Tibial artery (tissue), 4 donors: ENCODE data around the gene PRAC1.

Experiments
- DNase-seq, 2 donors: peaks; one replicate each; pipeline ENCODE4 v3.0.0-alpha.2; 2019
- H3K27ac ChIP-seq, 2 donors: fragments of 200-600 bp; sonication (generic) in 1 of 2; 1 replicate in 1 of 2; 2 replicates in 1 of 2; pipeline ENCODE4 v1.5.1; 2018 to 2019; ENCODE audit warnings: mild to moderate bottlenecking in 1 of 2
- H3K27me3 ChIP-seq, 2 donors: fragments of 200-600 bp; sonication (generic) in 1 of 2; one replicate each; pipeline versions ENCODE4 v1.5.1 to v1.6.0; 2016 to 2019
- H3K36me3 ChIP-seq, 3 donors: fragments of 200-600 bp; sonication (generic) in 2 of 3; one replicate each; pipeline ENCODE4 v1.5.1; 2016 to 2019; ENCODE audit warnings: mild to moderate bottlenecking in 2 of 3
- H3K4me1 ChIP-seq, 4 donors: fragments of 200-600 bp; sonication (generic) in 2 of 4; 1 replicate in 3 of 4; 2 replicates in 1 of 4; pipeline ENCODE4 v1.5.1; 2016 to 2019
- H3K4me3 ChIP-seq, 2 donors: fragments of 200-600 bp; sonication (generic) in 1 of 2; 1 replicate in 1 of 2; 2 replicates in 1 of 2; pipeline ENCODE4 v1.5.1; 2018 to 2019; ENCODE audit warnings: mild to moderate bottlenecking in 2 of 2
- H3K9me3 ChIP-seq, 3 donors: fragments of 200-600 bp; sonication (generic) in 1 of 3; one replicate each; pipeline ENCODE4 v1.5.1; 2016 to 2019
- intact Hi-C: fragments of 100-400 bp; cut with DNase I; formaldehyde crosslinking; loops from one replicate; pipeline ENCODE4 v1.15.0; 2023; ENCODE audit warnings: low total_unique reads
- TF ChIP-seq, protein P1 (sequence below), 2 experiments: fragments of 200-600 bp in 1 of 2; fragments of 450-650 bp in 1 of 2; IDR thresholded peaks; one replicate each; pipeline ENCODE4 v1.5.1; 2017 to 2019; ENCODE audit warnings: antibody characterized with exemption in 2 of 2, mild to moderate bottlenecking in 1 of 2, moderate library complexity in 1 of 2

PRAC1 gene

DNA sequence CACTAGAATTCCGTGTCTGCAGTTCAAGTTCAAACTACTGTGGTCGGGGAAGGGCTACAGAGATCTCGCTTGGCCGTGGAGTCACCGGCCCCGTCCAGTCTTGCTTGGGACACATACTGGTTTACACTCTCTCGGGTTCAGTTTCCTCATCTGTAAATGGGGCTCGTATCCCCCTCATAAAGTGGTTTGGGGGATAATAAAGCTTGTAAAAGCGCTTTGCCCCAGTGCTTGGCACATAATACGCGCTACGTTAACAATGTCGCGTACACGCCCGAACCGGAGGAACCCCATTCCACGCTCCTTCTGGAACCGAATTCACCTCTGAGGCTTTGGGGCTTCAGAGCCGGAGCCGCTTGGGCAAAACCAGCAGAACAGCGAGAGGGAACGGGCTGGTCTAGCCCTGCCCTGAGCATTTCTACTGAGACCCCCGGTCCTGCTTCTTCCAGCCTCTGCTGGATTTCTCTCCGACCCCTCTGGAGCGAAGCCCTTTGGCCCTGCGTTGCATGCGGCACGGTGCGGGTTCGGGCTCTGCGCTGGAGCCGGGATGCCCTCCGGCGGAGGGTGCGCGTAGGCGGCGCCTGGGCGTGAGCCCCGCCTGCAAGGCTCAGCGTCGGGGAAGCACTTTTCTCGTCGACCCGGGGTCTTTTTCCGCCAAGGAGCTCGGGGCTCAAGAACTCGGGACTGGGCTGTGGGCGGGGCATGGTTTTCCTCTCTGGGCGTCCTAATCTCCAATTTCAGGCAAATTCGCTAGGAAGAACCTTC lies 32.4 kb upstream of the PRAC1 start:
- no peak for DNase-seq
- no peak overlapping the region for H3K27ac ChIP-seq
- H3K4me1 ChIP-seq: peaks cover 0 to 19% (median 10%) of the 10 kb centered on the region in 4 donors
- H3K36me3 ChIP-seq: no peaks in the 10 kb centered on the region
- no peaks in the 10 kb centered on the region for H3K9me3 ChIP-seq
- peaks cover 10 to 99% of the 10 kb centered on the region in 2 donors for H3K27me3 ChIP-seq
- TF ChIP-seq, protein P1, sequence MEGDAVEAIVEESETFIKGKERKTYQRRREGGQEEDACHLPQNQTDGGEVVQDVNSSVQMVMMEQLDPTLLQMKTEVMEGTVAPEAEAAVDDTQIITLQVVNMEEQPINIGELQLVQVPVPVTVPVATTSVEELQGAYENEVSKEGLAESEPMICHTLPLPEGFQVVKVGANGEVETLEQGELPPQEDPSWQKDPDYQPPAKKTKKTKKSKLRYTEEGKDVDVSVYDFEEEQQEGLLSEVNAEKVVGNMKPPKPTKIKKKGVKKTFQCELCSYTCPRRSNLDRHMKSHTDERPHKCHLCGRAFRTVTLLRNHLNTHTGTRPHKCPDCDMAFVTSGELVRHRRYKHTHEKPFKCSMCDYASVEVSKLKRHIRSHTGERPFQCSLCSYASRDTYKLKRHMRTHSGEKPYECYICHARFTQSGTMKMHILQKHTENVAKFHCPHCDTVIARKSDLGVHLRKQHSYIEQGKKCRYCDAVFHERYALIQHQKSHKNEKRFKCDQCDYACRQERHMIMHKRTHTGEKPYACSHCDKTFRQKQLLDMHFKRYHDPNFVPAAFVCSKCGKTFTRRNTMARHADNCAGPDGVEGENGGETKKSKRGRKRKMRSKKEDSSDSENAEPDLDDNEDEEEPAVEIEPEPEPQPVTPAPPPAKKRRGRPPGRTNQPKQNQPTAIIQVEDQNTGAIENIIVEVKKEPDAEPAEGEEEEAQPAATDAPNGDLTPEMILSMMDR (IDR thresholded peaks at IDR 0.05): no peak
- intact Hi-C loops: no loop called here
- no peak overlapping the region for H3K4me3 ChIP-seq

DNA sequence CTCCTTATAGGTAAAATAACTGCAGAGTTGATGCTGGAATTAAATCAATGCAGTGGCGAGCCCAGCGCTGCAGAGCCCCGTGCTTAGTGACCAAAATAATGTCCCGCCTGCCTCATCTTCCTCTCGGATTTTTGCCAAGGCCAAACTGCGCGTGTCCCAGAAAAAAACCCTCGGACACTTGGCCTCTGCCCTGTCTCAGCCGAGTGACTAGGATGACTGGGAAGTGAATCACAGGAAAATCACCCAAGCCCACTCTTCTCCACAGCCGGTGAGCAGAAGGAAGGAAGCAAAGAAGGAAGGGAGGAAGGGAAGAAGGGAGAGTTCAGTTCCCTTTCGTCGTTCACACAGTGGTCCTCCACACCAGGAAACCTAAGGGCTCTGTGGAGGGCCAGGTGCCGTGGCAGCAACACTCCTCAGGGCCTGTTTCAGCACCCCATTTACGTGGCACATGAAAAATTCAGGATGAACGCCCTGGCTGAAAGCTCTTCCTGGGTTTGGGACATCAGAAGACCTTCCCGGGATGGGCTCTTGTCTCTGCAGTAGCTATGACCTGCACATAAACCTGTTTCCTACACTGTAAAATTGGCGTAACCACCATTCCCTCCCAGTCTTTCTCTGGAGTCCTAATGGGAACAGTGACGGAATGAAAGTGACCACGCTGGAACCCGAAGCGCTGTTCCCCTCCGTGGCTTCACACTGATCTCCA lies 31.6 kb upstream of the PRAC1 start:
- no peak for DNase-seq
- Histone ChIP-seq H3K4me1 (peaks cover 0 to 19% (median 10%) of the 10 kb centered on the region in 4 donors), H3K36me3 (no peaks in the 10 kb centered on the region), H3K9me3 (no peaks in the 10 kb centered on the region), H3K27me3 (peaks cover 10 to 99% of the 10 kb centered on the region in 2 donors), H3K27ac (no peak overlapping the region), H3K4me3 (no peak overlapping the region)
- TF ChIP-seq, protein P1 (IDR thresholded peaks at IDR 0.05): no peak
- intact Hi-C loops: no loop called here

DNA sequence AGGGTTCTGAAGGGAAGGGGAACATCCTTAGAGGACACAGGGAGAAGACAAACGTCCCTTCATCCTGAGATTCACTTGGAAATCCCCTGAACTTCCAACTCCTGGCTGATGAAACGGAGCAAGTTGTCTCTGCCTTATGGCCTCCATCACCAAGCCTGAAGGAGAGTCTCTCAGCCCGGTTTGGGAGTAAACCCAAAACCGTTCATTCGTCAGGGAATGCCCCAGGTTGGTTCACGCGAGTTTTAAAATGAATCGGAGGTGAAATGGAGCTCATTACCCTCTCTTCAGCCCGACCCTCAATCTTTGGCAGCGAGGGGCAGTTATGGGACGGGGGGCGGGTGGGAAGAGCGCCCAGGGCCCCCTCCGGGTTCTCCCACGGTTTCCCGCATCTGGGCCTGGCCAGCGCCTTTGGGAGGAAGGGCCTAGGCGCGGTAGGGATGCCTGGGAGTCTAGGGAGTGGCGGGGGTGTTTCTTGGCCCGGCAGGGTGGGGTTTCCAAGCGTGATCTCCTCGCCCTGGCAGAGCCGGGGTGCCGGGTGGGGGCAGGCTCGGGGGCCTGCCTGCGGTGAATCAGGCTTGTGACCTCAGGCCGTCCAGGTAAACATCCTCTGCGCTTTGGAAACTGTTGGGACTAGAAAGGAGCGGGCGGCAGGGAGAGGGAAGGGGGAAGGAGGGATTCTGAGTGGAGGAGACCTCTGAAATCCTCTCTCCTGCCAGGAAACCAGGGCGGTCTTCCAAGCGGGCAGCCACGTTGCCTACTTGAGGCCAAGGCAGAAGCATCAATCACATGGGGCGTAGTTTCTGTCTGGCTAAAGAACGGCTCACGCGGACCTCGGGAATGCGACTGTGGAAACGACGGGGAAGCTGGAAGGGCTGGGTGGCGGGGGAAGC lies 30.3 kb upstream of the PRAC1 start:
- TF ChIP-seq, protein P1 (IDR thresholded peaks at IDR 0.05): no peak
- H3K27me3 ChIP-seq: peaks cover 10 to 100% of the 10 kb centered on the region in 2 donors
- no peak for DNase-seq

DNA sequence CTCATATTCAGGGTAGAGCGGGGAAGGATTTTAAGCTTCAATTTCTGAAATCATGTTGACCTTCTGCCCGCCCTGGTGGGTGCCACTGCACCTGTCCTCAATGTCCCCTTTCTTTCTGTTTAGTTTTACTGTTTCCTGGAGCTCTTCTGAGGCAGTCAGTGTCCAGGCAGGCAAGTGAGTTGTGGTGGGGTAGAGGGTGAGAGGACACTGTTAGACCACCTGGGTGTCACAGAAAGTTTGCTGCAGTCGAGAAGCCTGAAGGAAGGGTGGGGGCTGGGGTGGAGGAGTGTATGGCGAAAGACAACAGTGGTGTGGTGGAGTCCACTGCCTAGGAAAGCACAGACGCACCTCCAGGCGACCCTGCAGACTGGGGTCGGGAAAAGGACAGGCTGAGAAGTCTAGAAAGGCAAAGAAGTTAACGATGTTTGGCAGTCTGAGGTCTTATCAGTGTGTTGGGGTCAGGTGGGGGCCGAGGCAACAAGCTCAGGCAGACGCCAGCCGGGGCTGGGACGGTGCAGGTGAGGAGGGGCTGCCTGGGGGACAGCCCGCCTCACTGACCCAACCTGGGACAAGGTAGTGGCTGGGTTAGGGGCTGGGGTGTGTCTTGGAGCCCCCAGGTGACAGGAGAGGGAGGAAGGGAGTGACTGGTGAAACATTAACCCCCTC lies 29.5 kb upstream of the PRAC1 start:
- no peak overlapping the region for H3K4me3 ChIP-seq
- H3K27me3 ChIP-seq: peaks cover 10 to 100% of the 10 kb centered on the region in 2 donors
- no peak for DNase-seq
- TF ChIP-seq, protein P1 (IDR thresholded peaks at IDR 0.05): no peak
- H3K9me3 ChIP-seq: no peaks in the 10 kb centered on the region
- H3K27ac ChIP-seq: no peak overlapping the region
- intact Hi-C loops: no loop called here
- peaks cover 0 to 19% (median 10%) of the 10 kb centered on the region in 4 donors for H3K4me1 ChIP-seq
- H3K36me3 ChIP-seq: no peaks in the 10 kb centered on the region

More for the DNA sequence above, 30.3 kb upstream of the PRAC1 start:
- Histone ChIP-seq H3K9me3 (no peaks in the 10 kb centered on the region), H3K4me3 (no peak overlapping the region), H3K27ac (no peak overlapping the region), H3K4me1 (peaks cover 0 to 19% (median 10%) of the 10 kb centered on the region in 4 donors), H3K36me3 (no peaks in the 10 kb centered on the region)
- intact Hi-C loops: no loop called here

DNA sequence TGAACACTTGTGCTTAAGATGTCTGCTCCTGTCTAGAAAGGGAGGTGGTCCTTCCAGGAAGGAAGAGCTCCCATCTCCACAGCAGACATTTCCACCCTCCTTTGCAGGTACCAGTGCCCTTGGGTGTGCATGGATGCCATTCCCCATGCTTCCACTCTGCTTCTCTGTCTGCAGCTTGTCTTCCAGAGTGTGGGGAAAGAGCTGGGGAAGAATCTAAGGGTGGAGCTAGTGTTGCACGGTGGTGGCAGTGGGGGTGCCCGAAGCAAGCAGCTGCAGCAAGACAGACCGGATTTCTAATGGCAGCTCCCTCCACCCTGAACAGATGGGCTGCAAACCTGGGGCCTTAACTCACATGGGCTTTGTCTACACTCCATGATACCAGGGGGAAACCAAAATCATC lies 28.9 kb upstream of the PRAC1 start:
- Histone ChIP-seq H3K36me3 (no peaks in the 10 kb centered on the region), H3K4me3 (no peak overlapping the region), H3K27ac (no peak overlapping the region), H3K27me3 (peaks cover 10 to 100% of the 10 kb centered on the region in 2 donors), H3K9me3 (no peaks in the 10 kb centered on the region), H3K4me1 (peaks cover 0 to 19% (median 10%) of the 10 kb centered on the region in 4 donors)
- intact Hi-C loops: no loop called here
- DNase-seq: no peak
- TF ChIP-seq, protein P1 (IDR thresholded peaks at IDR 0.05): no peak
